Activated CD8-positive, alpha-beta T cell treated with anti-CD3 and anti-CD28 coated beads for 36 hours (primary cell): ENCODE measurements around the gene TBC1D16. TPM values are rescaled to one million over a fixed set of nuclear protein-coding genes. Genes with fewer than 3 reads are reported as not detected.

Source experiments
- ATAC-seq: fragments of 200-7000 bp; cut with Tn5 transposase; one replicate; pipeline ENCODE4 v1.10.0; 2021; ENCODE audit warnings: mild to moderate bottlenecking, moderate library complexity
- CTCF ChIA-PET: fragments of 350-600 bp; sonication (Branson Sonifier 250); formaldehyde crosslinking; loops from one replicate; lab custom pipeline; 2021; ENCODE audit warnings: antibody characterized with exemption; lab: Charles Lee
- POLR2A ChIA-PET: fragments of 350-600 bp; sonication (Branson Sonifier 250); formaldehyde crosslinking; loops from one replicate; lab custom pipeline; 2021; ENCODE audit warnings: antibody characterized with exemption; lab: Charles Lee
- DNase-seq: peaks from one replicate; pipeline ENCODE4 v3.0.0-alpha.2; 2020
- H3K27ac Mint-ChIP-seq: one replicate; pipeline ENCODE4 v1.8.0; 2021; ENCODE audit warnings: mild to moderate bottlenecking, mixed read lengths
- H3K27me3 Mint-ChIP-seq: one replicate; pipeline ENCODE4 v1.8.0; 2021; ENCODE audit warnings: mixed read lengths
- H3K36me3 Mint-ChIP-seq: one replicate; pipeline ENCODE4 v1.8.0; 2021; ENCODE audit warnings: low read depth, mixed read lengths
- H3K4me1 Mint-ChIP-seq: one replicate; pipeline ENCODE4 v1.8.0; 2021; ENCODE audit warnings: low read depth, mixed read lengths
- H3K4me3 Mint-ChIP-seq: one replicate; pipeline ENCODE4 v1.8.0; 2021; ENCODE audit warnings: mild to moderate bottlenecking, moderate library complexity, mixed read lengths
- H3K9me3 Mint-ChIP-seq: one replicate; pipeline ENCODE4 v1.8.0; 2021; ENCODE audit warnings: mixed read lengths
- CTCF ChIP-seq: fragments of 200-600 bp; IDR thresholded peaks from one replicate; pipeline ENCODE4 v1.8.0; 2022; ENCODE audit warnings: antibody characterized with exemption, mild to moderate bottlenecking
- intact Hi-C: fragments of 100-400 bp; cut with micrococcal nuclease; formaldehyde crosslinking; loops from one replicate; pipeline ENCODE4 v1.10.0; 2022
- total RNA-seq, 2 experiments: library from RNA; stranded (reverse); gene quantifications; one replicate each; pipeline ENCODE4 v1.2.3, GENCODE V29; 2021

The TBC1D16 gene
- total RNA-seq, 2 experiments from 2014 or later: 9.6 to 12.0 TPM

- ChIA-PET POLR2A (no interaction called here), CTCF (interaction anchor here (0.8 to 2.0 kb wide), 4 partner anchors 15 to 177 kb away, joined by 3 to 7 read pairs (median 4); no protein-coding TSS in a partner anchor)
- TF ChIP-seq CTCF: no peak
- Mint-ChIP-seq H3K27me3 (no peaks in the 10 kb centered on the region), H3K9me3 (no peaks in the 10 kb centered on the region), H3K4me3 (no peak overlapping the region), H3K4me1 (peaks cover 8% of the 10 kb centered on the region), H3K27ac (no peak overlapping the region), H3K36me3 (no peaks in the 10 kb centered on the region)
- intact Hi-C loops: no loop called here
- DNase-seq (no peak), ATAC-seq (no peak)
Measured at GRCh38 chr17:79985361-79985942, 50.2 kb downstream of the TBC1D16 start.

- Mint-ChIP-seq H3K4me1 (peaks cover 8% of the 10 kb centered on the region), H3K9me3 (no peaks in the 10 kb centered on the region), H3K4me3 (no peak overlapping the region), H3K27me3 (no peaks in the 10 kb centered on the region), H3K27ac (no peak overlapping the region), H3K36me3 (no peaks in the 10 kb centered on the region)
- ChIA-PET CTCF (interaction anchor here (0.8 to 2.0 kb wide), 3 partner anchors 24 to 176 kb away, joined by 3 to 7 read pairs (median 5); no protein-coding TSS in a partner anchor), POLR2A (no interaction called here)
- intact Hi-C loops: no loop called here
- ATAC-seq: no peak
- DNase-seq: no peak
- no peak for TF ChIP-seq CTCF
Measured at GRCh38 chr17:79984877-79985276, 50.8 kb downstream of the TBC1D16 start.

GRCh38 chr17:79984045-79984840, 51.4 kb downstream of the TBC1D16 start:
- DNase-seq (no peak), ATAC-seq (no peak)
- intact Hi-C loops: no loop called here
- ChIA-PET CTCF (no interaction called here), POLR2A (no interaction called here)
- no peak overlapping the region for H3K27ac Mint-ChIP-seq
- H3K4me1 Mint-ChIP-seq: peaks cover 8% of the 10 kb centered on the region
- H3K9me3 Mint-ChIP-seq: no peaks in the 10 kb centered on the region
- TF ChIP-seq CTCF: no peak
- H3K4me3 Mint-ChIP-seq: no peak overlapping the region
- H3K27me3 Mint-ChIP-seq: no peaks in the 10 kb centered on the region
- no peaks in the 10 kb centered on the region for H3K36me3 Mint-ChIP-seq

- H3K27me3 Mint-ChIP-seq: no peaks in the 10 kb centered on the region
- DNase-seq: no peak
- H3K27ac Mint-ChIP-seq: no peak overlapping the region
- ChIA-PET POLR2A (no interaction called here), CTCF (no interaction called here)
- ATAC-seq: no peak
- no peak overlapping the region for H3K4me3 Mint-ChIP-seq
- intact Hi-C loops: no loop called here
- H3K36me3 Mint-ChIP-seq: no peaks in the 10 kb centered on the region
- H3K9me3 Mint-ChIP-seq: no peaks in the 10 kb centered on the region
- no peak for TF ChIP-seq CTCF
- H3K4me1 Mint-ChIP-seq: peaks cover 8% of the 10 kb centered on the region
Measured at GRCh38 chr17:79983456-79983855, 52.2 kb downstream of the TBC1D16 start.

GRCh38 chr17:79982986-79983385, 52.7 kb downstream of the TBC1D16 start:
- Mint-ChIP-seq H3K9me3 (no peaks in the 10 kb centered on the region), H3K27me3 (no peaks in the 10 kb centered on the region), H3K4me3 (no peak overlapping the region), H3K4me1 (peaks cover 3% of the 10 kb centered on the region), H3K36me3 (no peaks in the 10 kb centered on the region), H3K27ac (no peak overlapping the region)
- DNase-seq (no peak), ATAC-seq (no peak)
- no peak for TF ChIP-seq CTCF
- CTCF ChIA-PET: no interaction called here
- POLR2A ChIA-PET: no interaction called here
- intact Hi-C loops: no loop called here
